Measurements from ENCODE around the gene TMEM269.

TMEM269 gene

DNA sequence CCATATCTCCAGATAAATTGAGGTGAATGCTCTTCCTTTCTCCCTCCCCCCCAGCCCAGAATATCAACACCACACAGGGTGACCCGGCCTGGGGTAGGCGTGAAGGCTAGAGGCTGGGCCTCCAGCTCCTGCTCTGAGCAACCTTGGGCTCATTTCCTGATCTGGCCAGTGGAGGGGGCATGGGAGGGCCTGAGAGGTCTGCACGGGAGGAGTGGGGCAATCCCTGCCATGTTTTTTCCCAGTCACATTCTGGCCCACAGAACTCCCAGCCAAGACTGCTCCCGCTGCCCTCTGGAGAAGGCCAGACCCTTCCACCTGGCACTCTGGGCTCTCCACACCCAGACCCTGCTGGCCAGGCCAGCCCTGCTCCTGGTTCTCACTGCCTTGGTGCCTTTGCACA, 48.6 kb upstream of the TMEM269 start:
- Histone ChIP-seq H3K4me3 (ENCODE audit: low read depth, low read length, poor library complexity, severe bottlenecking) (no peak overlapping the region), H3F3A (ENCODE audit: insufficient read depth, low read length) (no peaks in the 10 kb centered on the region), H3K4me2 (ENCODE audit: low read length) (no peak overlapping the region), H2AFZ (ENCODE audit: low read length) (no peak overlapping the region), H3K79me2 (ENCODE audit: insufficient read depth, low read length) (no peaks in the 10 kb centered on the region), H3K27ac (ENCODE audit: low read depth, low read length, poor library complexity, severe bottlenecking) (no peak overlapping the region), H3K9ac (ENCODE audit: low read length) (no peak overlapping the region), H3K9me3 (ENCODE audit: low read length) (no peaks in the 10 kb centered on the region), H3K27me3 (ENCODE audit: insufficient read depth, low read length) (peaks cover 3% of the 10 kb centered on the region; the same call in 1 of the 2 replicates), H3K4me1 (ENCODE audit: insufficient read depth, low read length, severe bottlenecking) (no peaks in the 10 kb centered on the region), H3K36me3 (ENCODE audit: insufficient read depth, low read length) (no peaks in the 10 kb centered on the region), H3K9me2 (ENCODE audit: low read depth, low read length) (no peaks in the 10 kb centered on the region), H4K20me1 (ENCODE audit: insufficient read depth, low read length) (no peaks in the 10 kb centered on the region)
- TF ChIP-seq, protein P1, sequence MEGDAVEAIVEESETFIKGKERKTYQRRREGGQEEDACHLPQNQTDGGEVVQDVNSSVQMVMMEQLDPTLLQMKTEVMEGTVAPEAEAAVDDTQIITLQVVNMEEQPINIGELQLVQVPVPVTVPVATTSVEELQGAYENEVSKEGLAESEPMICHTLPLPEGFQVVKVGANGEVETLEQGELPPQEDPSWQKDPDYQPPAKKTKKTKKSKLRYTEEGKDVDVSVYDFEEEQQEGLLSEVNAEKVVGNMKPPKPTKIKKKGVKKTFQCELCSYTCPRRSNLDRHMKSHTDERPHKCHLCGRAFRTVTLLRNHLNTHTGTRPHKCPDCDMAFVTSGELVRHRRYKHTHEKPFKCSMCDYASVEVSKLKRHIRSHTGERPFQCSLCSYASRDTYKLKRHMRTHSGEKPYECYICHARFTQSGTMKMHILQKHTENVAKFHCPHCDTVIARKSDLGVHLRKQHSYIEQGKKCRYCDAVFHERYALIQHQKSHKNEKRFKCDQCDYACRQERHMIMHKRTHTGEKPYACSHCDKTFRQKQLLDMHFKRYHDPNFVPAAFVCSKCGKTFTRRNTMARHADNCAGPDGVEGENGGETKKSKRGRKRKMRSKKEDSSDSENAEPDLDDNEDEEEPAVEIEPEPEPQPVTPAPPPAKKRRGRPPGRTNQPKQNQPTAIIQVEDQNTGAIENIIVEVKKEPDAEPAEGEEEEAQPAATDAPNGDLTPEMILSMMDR (IDR thresholded peaks at IDR 0.05; ENCODE audit: low read length) = 0 out of 2 replicates have a peak, but pooled peaks have one; percentile 9
- no peak for TF ChIP-seq EZH2 (IDR thresholded peaks at IDR 0.05; ENCODE audit: borderline replicate concordance, low read length)

DNA sequence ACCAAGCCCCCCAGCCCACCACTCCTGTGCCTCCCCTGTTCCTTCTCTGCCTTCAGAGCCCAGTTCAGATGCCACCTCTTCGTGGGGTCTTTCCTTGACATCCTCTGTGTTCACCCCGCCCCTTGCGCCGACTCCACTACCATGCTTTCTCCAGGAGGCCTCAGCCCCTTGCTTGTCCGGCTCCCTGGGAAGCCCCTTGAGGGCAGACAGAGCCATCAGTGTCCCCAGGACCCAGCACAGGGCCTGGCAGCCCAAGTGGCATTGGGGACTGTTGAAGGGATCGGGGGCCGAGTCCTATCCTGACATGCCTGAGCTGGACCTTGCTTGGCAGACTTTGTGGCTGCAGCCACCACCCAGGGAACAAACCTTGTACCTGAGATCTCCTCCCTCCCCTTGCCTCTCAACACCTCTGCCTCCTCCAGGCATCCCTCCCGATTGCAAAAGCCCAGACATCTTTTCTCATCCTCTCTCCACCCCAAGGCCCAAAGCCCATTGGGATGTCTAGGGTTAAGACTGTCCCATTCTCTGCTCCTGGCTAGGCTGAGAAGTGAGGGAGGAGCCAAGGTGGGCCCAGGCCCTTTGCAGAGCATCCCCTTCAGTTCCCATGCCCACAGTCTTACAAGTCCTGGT, 48.1 kb upstream of the TMEM269 start:
- no peak overlapping the region for H3K9ac ChIP-seq (ENCODE audit: low read length)
- no peak overlapping the region for H2AFZ ChIP-seq (ENCODE audit: low read length)
- no peaks in the 10 kb centered on the region for H3K36me3 ChIP-seq (ENCODE audit: insufficient read depth, low read length)
- H3K9me3 ChIP-seq (ENCODE audit: low read length) = no peaks in the 10 kb centered on the region
- no peaks in the 10 kb centered on the region for H3K79me2 ChIP-seq (ENCODE audit: insufficient read depth, low read length)
- H3K27ac ChIP-seq (ENCODE audit: low read depth, low read length, poor library complexity, severe bottlenecking) = no peak overlapping the region
- H3K9me2 ChIP-seq (ENCODE audit: low read depth, low read length) = no peaks in the 10 kb centered on the region
- TF ChIP-seq, protein P1 (IDR thresholded peaks at IDR 0.05; ENCODE audit: low read length) = no peak
- TF ChIP-seq EZH2 (IDR thresholded peaks at IDR 0.05; ENCODE audit: borderline replicate concordance, low read length) = no peak
- H3F3A ChIP-seq (ENCODE audit: insufficient read depth, low read length) = no peaks in the 10 kb centered on the region
- no peak overlapping the region for H3K4me3 ChIP-seq (ENCODE audit: low read depth, low read length, poor library complexity, severe bottlenecking)
- no peaks in the 10 kb centered on the region for H3K4me1 ChIP-seq (ENCODE audit: insufficient read depth, low read length, severe bottlenecking)
- H3K27me3 ChIP-seq (ENCODE audit: insufficient read depth, low read length) = peaks cover 3% of the 10 kb centered on the region; the same call in 1 of the 2 replicates
- no peaks in the 10 kb centered on the region for H4K20me1 ChIP-seq (ENCODE audit: insufficient read depth, low read length)
- no peak overlapping the region for H3K4me2 ChIP-seq (ENCODE audit: low read length)

DNA sequence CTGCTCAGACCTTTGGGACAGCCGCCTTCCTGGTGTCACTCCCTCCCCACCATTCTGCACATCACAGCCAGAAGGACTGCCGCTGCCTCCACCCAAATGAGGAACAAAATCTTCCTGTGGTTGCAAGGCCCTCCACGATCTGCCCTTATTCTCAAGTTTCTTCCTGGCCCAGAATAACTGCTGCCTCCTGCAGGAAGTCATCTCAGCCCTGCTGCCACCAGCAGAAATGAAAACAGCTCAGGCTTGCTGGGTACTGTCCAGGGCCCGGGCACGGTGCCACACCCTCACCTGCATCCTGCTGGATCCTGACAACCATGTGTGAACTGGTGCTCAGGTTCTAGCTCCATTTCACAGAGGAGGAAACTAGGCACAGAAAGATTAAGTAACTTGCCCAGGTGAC, 47.5 kb upstream of the TMEM269 start:
- no peaks in the 10 kb centered on the region for H3K9me2 ChIP-seq (ENCODE audit: low read depth, low read length)
- H2AFZ ChIP-seq (ENCODE audit: low read length) = no peak overlapping the region
- no peaks in the 10 kb centered on the region for H3K9me3 ChIP-seq (ENCODE audit: low read length)
- no peaks in the 10 kb centered on the region for H3K79me2 ChIP-seq (ENCODE audit: insufficient read depth, low read length)
- no peaks in the 10 kb centered on the region for H3F3A ChIP-seq (ENCODE audit: insufficient read depth, low read length)
- H3K27ac ChIP-seq (ENCODE audit: low read depth, low read length, poor library complexity, severe bottlenecking) = no peak overlapping the region
- H3K27me3 ChIP-seq (ENCODE audit: insufficient read depth, low read length) = peaks cover 2% of the 10 kb centered on the region; the same call in 1 of the 2 replicates
- H3K4me3 ChIP-seq (ENCODE audit: low read depth, low read length, poor library complexity, severe bottlenecking) = no peak overlapping the region
- H3K36me3 ChIP-seq (ENCODE audit: insufficient read depth, low read length) = no peaks in the 10 kb centered on the region
- no peak overlapping the region for H3K9ac ChIP-seq (ENCODE audit: low read length)
- TF ChIP-seq, protein P1 (IDR thresholded peaks at IDR 0.05; ENCODE audit: low read length) = peak; percentile 23; the same call in 1 of the 2 replicates
- TF ChIP-seq EZH2 (IDR thresholded peaks at IDR 0.05; ENCODE audit: borderline replicate concordance, low read length) = no peak
- H3K4me2 ChIP-seq (ENCODE audit: low read length) = no peak overlapping the region
- no peaks in the 10 kb centered on the region for H3K4me1 ChIP-seq (ENCODE audit: insufficient read depth, low read length, severe bottlenecking)
- H4K20me1 ChIP-seq (ENCODE audit: insufficient read depth, low read length) = no peaks in the 10 kb centered on the region
